SU-DHL-6 (cell line): ENCODE measurements around the gene GEMIN5.

Source experiments
- H2AFZ ChIP-seq: fragments of 200-600 bp; sonication (generic); 2 replicates; pipeline ENCODE4 v1.6.1; 2014; ENCODE audit warnings: low read depth, mild to moderate bottlenecking, moderate library complexity, mixed read lengths, antibody characterized with exemption, low read length; ENCODE audit not compliant: severe bottlenecking
- H3F3A ChIP-seq: fragments of 200-600 bp; shearing (Covaris generic); 2 replicates; pipeline ENCODE4 v1.6.0; 2016; ENCODE audit warnings: antibody characterized with exemption, mild to moderate bottlenecking; ENCODE audit not compliant: insufficient read depth
- H3K27ac ChIP-seq: fragments of 200-600 bp; sonication (generic); 2 replicates; pipeline ENCODE4 v1.5.1; 2016; ENCODE audit warnings: low read depth, mild to moderate bottlenecking, low read length, moderate library complexity, mixed read lengths
- H3K27me3 ChIP-seq: fragments of 200-600 bp; sonication (generic), shearing (Covaris generic); 2 replicates; pipeline ENCODE4 v1.6.0; 2014; ENCODE audit warnings: mild to moderate bottlenecking, low read length
- H3K36me3 ChIP-seq: fragments of 200-600 bp; sonication (generic); 2 replicates; pipeline ENCODE4 v1.6.1; 2014; ENCODE audit warnings: mild to moderate bottlenecking, low read length, mixed read lengths
- H3K4me2 ChIP-seq: fragments of 300-600, 200-600 bp; shearing (Covaris generic), sonication (generic); 2 replicates; pipeline ENCODE4 v1.6.0; 2014; ENCODE audit warnings: low read length, low read depth, mild to moderate bottlenecking; ENCODE audit not compliant: poor library complexity, severe bottlenecking
- H3K4me3 ChIP-seq: fragments of 200-600 bp; sonication (generic); 2 replicates; pipeline ENCODE4 v1.5.1; 2014; ENCODE audit warnings: antibody characterized with exemption, low read length, mild to moderate bottlenecking, mixed read lengths; ENCODE audit not compliant: insufficient read depth, poor library complexity, severe bottlenecking
- H3K79me2 ChIP-seq: fragments of 200-600 bp; sonication (generic); 2 replicates; pipeline ENCODE4 v1.6.1; 2014; ENCODE audit warnings: mild to moderate bottlenecking, low read length, moderate library complexity; ENCODE audit not compliant: insufficient read depth
- H3K9ac ChIP-seq: fragments of 200-600 bp; sonication (generic); 2 replicates; pipeline ENCODE4 v1.7.0; 2014; ENCODE audit warnings: mild to moderate bottlenecking, low read length
- H3K9me2 ChIP-seq: fragments of 200-600 bp; sonication (generic); replicated peaks from 2 replicates; pipeline ENCODE4 v1.6.1; 2014; ENCODE audit warnings: low read length; ENCODE audit not compliant: insufficient read depth
- H3K9me3 ChIP-seq: fragments of 200-600 bp; sonication (generic); 2 replicates; pipeline ENCODE4 v1.6.1; 2014; ENCODE audit warnings: low read length, mixed read lengths; ENCODE audit not compliant: insufficient read depth
- H4K20me1 ChIP-seq: fragments of 200-600 bp; sonication (generic); 2 replicates; pipeline ENCODE4 v1.6.1; 2014; ENCODE audit warnings: low read depth, mild to moderate bottlenecking, antibody characterized with exemption, low read length, moderate library complexity, mixed read lengths
- CTCF ChIP-seq: fragments of 200-600 bp; sonication (generic); IDR thresholded peaks from one replicate; pipeline ENCODE4 v1.5.1; 2017; ENCODE audit warnings: antibody characterized with exemption, mild to moderate bottlenecking, low read length, moderate library complexity; ENCODE audit not compliant: insufficient read depth, poor library complexity, severe bottlenecking
- EZH2phosphoT487 ChIP-seq: fragments of 200-600 bp; sonication (generic), shearing (Covaris generic); conservative IDR thresholded peaks from 2 replicates; pipeline ENCODE4 v1.6.1; 2018; ENCODE audit warnings: mild to moderate bottlenecking, antibody characterized with exemption, low read length, moderate library complexity, mixed read lengths

GEMIN5 gene

DNA sequence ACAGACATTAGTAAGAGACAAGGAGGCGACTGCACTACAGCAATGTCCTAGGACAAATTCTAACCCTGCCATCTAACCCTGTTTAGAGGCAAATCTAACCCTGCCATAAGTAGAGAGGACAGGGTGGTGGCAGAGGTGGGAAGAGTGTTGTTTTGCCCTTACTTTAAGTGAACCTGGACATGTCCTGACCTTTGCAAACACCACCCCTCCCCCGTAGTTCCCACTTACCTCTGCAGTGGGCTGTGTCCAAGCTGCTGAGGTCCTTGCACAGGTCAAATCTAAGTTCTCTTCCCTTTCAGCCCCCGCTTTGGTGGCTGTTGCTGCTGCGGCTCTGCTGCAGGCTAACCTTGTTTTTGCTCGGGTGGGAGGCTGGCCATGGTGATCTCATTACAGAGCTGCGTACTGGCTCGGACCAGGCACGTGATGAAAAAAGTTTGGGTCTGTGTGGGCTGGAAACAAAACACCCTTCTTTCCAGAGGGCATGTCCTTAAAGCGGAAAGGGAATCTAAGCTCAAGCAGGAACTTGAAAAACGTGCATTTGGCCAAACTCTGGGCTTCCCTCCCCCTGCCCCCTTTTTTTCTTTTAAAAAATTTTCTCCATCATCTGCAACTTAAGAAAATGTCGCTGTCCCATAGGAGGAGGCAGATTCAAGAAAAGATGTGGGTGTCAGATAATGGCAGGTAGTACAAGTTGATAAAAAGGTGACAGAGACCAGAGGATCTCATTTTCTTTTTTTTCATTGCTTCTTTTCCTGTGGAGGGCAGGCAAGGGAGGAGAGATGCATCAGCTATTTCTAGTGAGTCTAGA, 87.6 kb downstream of the GEMIN5 start, which contains the start of gene FAXDC2:
Gene FAXDC2 (minus strand): TSS at position 349 of the 808 bp plus-strand sequence. CDS start 12,425 bp downstream, outside the sequence.
- Histone ChIP-seq H3K9ac (no peak within 1 kb of the TSS), H2AFZ (no peak within 1 kb of the TSS), H4K20me1 (no peaks in the 10 kb centered on the region), H3K9me2 (no peaks in the 10 kb centered on the region), H3K27ac (no peak within 1 kb of the TSS), H3F3A (no peaks in the 10 kb centered on the region), H3K27me3 (no peaks in the 10 kb centered on the region), H3K36me3 (no peaks in the 10 kb centered on the region), H3K9me3 (no peaks in the 10 kb centered on the region), H3K4me3 (no peak within 1 kb of the TSS), H3K79me2 (no peaks in the 10 kb centered on the region), H3K4me2 (no peak within 1 kb of the TSS)
- TF ChIP-seq CTCF (no peak), EZH2phosphoT487 (no peak)

- Histone ChIP-seq H3K4me3 (no peak overlapping the region), H3K9me2 (no peaks in the 10 kb centered on the region)
These were observed 88.2 kb downstream of the GEMIN5 start for GRCh38 chr5:154849791-154850201.

GRCh38 chr5:154849264-154849785, 88.7 kb downstream of the GEMIN5 start:
- Histone ChIP-seq H3K27me3 (no peaks in the 10 kb centered on the region), H3K79me2 (no peaks in the 10 kb centered on the region), H2AFZ (no peak overlapping the region), H3K27ac (no peak overlapping the region), H3K9ac (no peak overlapping the region), H3K9me3 (no peaks in the 10 kb centered on the region), H3K4me3 (no peak overlapping the region), H3F3A (no peaks in the 10 kb centered on the region), H4K20me1 (no peaks in the 10 kb centered on the region), H3K9me2 (no peaks in the 10 kb centered on the region), H3K4me2 (no peak overlapping the region), H3K36me3 (no peaks in the 10 kb centered on the region)
- no peak for TF ChIP-seq CTCF
- no peak for TF ChIP-seq EZH2phosphoT487

More at GRCh38 chr5:154849791-154850201, 88.2 kb downstream of the GEMIN5 start:
- Histone ChIP-seq H3F3A (no peaks in the 10 kb centered on the region), H3K79me2 (no peaks in the 10 kb centered on the region), H4K20me1 (no peaks in the 10 kb centered on the region), H3K9me3 (no peaks in the 10 kb centered on the region), H3K36me3 (no peaks in the 10 kb centered on the region), H3K9ac (no peak overlapping the region), H3K4me2 (no peak overlapping the region), H3K27me3 (no peaks in the 10 kb centered on the region), H3K27ac (no peak overlapping the region), H2AFZ (no peak overlapping the region)
- TF ChIP-seq CTCF (no peak), EZH2phosphoT487 (no peak)
